H1 (cell line): ENCODE data around the gene RAB3B. TPM values are rescaled to one million over a fixed set of nuclear protein-coding genes. Genes with fewer than 3 reads are reported as not detected.

ENCODE experiments used
- CTCF ChIA-PET: fragments of 300-600 bp; sonication (Branson Sonifier 250); formaldehyde crosslinking; loops from one replicate; lab custom pipeline; 2021; ENCODE audit not compliant: partially characterized antibody; lab: Charles Lee
- POLR2A ChIA-PET: fragments of 300-600 bp; sonication (Branson Sonifier 250); formaldehyde crosslinking; loops from one replicate; lab custom pipeline; 2021; ENCODE audit warnings: inconsistent platforms; ENCODE audit not compliant: partially characterized antibody; lab: Charles Lee
- DNase-seq, 2 experiments: peaks; one replicate each; pipeline versions ENCODE4 v3.0.0 to v3.0.0-alpha.2; 2010 to 2022; ENCODE audit warnings: low spot score in 2 of 2, low read depth in 1 of 2, mixed read lengths in 1 of 2
- FAIRE-seq: peaks from 2 replicates; lab custom pipeline; 2011; peaks lifted over from hg19 to GRCh38; lab: Jason Lieb, UNC
- H2AFZ ChIP-seq: 2 replicates; pipeline ENCODE4 v1.8.1; 2012; ENCODE audit warnings: low read length, inconsistent platforms
- H2AK5ac ChIP-seq: 2 replicates; pipeline ENCODE4 v1.6.1; 2013; ENCODE audit warnings: low read depth, low read length
- H2BK120ac ChIP-seq: replicated peaks from 2 replicates; pipeline ENCODE3; 2013; ENCODE audit warnings: low read depth, low read length, inconsistent platforms
- H2BK12ac ChIP-seq: 2 replicates; pipeline ENCODE4 v1.6.1; 2013; ENCODE audit warnings: low read depth, low read length
- H2BK15ac ChIP-seq: 2 replicates; pipeline ENCODE4 v1.6.1; 2013; ENCODE audit warnings: low read length
- H2BK20ac ChIP-seq: 2 replicates; pipeline ENCODE4 v1.6.1; 2013; ENCODE audit warnings: low read length
- H2BK5ac ChIP-seq: 2 replicates; pipeline ENCODE4 v1.6.1; 2013; ENCODE audit warnings: low read depth, low read length
- H3K14ac ChIP-seq: 2 replicates; pipeline ENCODE4 v1.6.1; 2013; ENCODE audit warnings: inconsistent platforms; ENCODE audit not compliant: insufficient read length
- H3K18ac ChIP-seq: 2 replicates; pipeline ENCODE4 v1.6.1; 2013; ENCODE audit warnings: low read length; ENCODE audit errors: extremely low read depth
- H3K23ac ChIP-seq: 2 replicates; pipeline ENCODE4 v1.6.1; 2013; ENCODE audit warnings: inconsistent platforms; ENCODE audit not compliant: insufficient read length
- H3K23me2 ChIP-seq: 2 replicates; pipeline ENCODE4 v1.6.1; 2013; ENCODE audit warnings: low read depth, low read length
- H3K27ac ChIP-seq: 2 replicates; pipeline ENCODE4 v1.6.1; 2011; ENCODE audit warnings: low read depth, low read length, inconsistent platforms
- H3K27me3 ChIP-seq, 4 experiments: replicated peaks in 1 of 4; 1 replicate in 1 of 4; 2 replicates in 3 of 4; pipeline versions ENCODE4 v1.6.1 to v1.8.1; 2011 to 2013; ENCODE audit warnings: low read length in 3 of 4, mild to moderate bottlenecking in 3 of 4, inconsistent platforms in 2 of 4, mixed read lengths in 2 of 4, moderate library complexity in 1 of 4; ENCODE audit not compliant: control insufficient read depth in 3 of 4, insufficient read depth in 3 of 4; ENCODE audit errors: extremely low read depth in 1 of 4
- H3K36me3 ChIP-seq, 4 experiments: 2 replicates each; pipeline versions ENCODE4 v1.6.1 to v1.8.1; 2011 to 2013; ENCODE audit warnings: mild to moderate bottlenecking in 4 of 4, low read length in 3 of 4, moderate library complexity in 2 of 4, control low read depth in 1 of 4, inconsistent platforms in 1 of 4; ENCODE audit not compliant: insufficient read depth in 4 of 4, control insufficient read depth in 2 of 4
- H3K4ac ChIP-seq: replicated peaks from 2 replicates; pipeline ENCODE3; 2013; ENCODE audit warnings: low read length, low read depth, mixed read lengths, inconsistent platforms; ENCODE audit not compliant: insufficient read length
- H3K4me1 ChIP-seq, 4 experiments: replicated peaks in 1 of 4; 1 replicate in 1 of 4; 2 replicates in 3 of 4; pipeline versions ENCODE4 v1.6.1 to v1.8.1; 2011 to 2013; ENCODE audit warnings: low read length in 3 of 4, inconsistent platforms in 2 of 4, mixed read lengths in 1 of 4; ENCODE audit not compliant: insufficient read depth in 4 of 4, control insufficient read depth in 3 of 4
- H3K4me2 ChIP-seq, 2 experiments: 2 replicates each; pipeline versions ENCODE4 v1.6.1 to v1.8.1; 2011 to 2013; ENCODE audit warnings: low read depth in 2 of 2, low read length in 2 of 2, control low read depth in 1 of 2, inconsistent platforms in 1 of 2, mild to moderate bottlenecking in 1 of 2; ENCODE audit not compliant: insufficient read depth in 1 of 2
- H3K4me3 ChIP-seq, 4 experiments: fragments of 200-600, 300-600 bp in 1 of 4; sonication (generic), shearing (Covaris generic), sonication (Bioruptor Twin) in 1 of 4; 2 replicates each; pipeline versions ENCODE4 v1.5.1 to v1.8.1; 2011 to 2016; ENCODE audit warnings: low read length in 4 of 4, low read depth in 3 of 4, control low read depth in 2 of 4, inconsistent platforms in 2 of 4, mild to moderate bottlenecking in 2 of 4, mixed read lengths in 1 of 4, moderate library complexity in 1 of 4; ENCODE audit not compliant: insufficient read depth in 2 of 4; ENCODE audit errors: extremely low read depth in 1 of 4
- H3K56ac ChIP-seq: replicated peaks from 2 replicates; pipeline ENCODE3; 2013; ENCODE audit warnings: low read depth, mild to moderate bottlenecking, mixed read lengths, low read length, inconsistent platforms; ENCODE audit not compliant: insufficient read length
- H3K79me1 ChIP-seq: 2 replicates; pipeline ENCODE4 v1.6.1; 2013; ENCODE audit warnings: low read depth, low read length, control low read depth
- H3K79me2 ChIP-seq, 2 experiments: 2 replicates each; pipeline versions ENCODE4 v1.6.1 to v1.8.1; 2012 to 2013; ENCODE audit warnings: low read length in 2 of 2, mild to moderate bottlenecking in 2 of 2, inconsistent platforms in 1 of 2; ENCODE audit not compliant: insufficient read depth in 2 of 2, control insufficient read depth in 1 of 2
- H3K9ac ChIP-seq, 4 experiments: replicated peaks in 1 of 4; 1 replicate in 1 of 4; 2 replicates in 3 of 4; pipeline versions ENCODE4 v1.6.1 to v1.8.1; 2011 to 2013; ENCODE audit warnings: low read depth in 3 of 4, low read length in 3 of 4, control low read depth in 2 of 4, mild to moderate bottlenecking in 2 of 4, moderate library complexity in 2 of 4, inconsistent platforms in 1 of 4; ENCODE audit errors: extremely low read depth in 1 of 4
- H3K9me3 ChIP-seq, 2 experiments: 2 replicates each; pipeline versions ENCODE4 v1.6.1 to v1.8.1; 2012 to 2013; ENCODE audit warnings: mild to moderate bottlenecking in 2 of 2, moderate library complexity in 2 of 2, control low read depth in 1 of 2, inconsistent platforms in 1 of 2, low read depth in 1 of 2, low read length in 1 of 2, mixed read lengths in 1 of 2; ENCODE audit not compliant: insufficient read depth in 2 of 2
- H4K20me1 ChIP-seq, 2 experiments: replicated peaks in 1 of 2; 2 replicates each; pipeline versions ENCODE3 to v1.8.1; 2011 to 2013; ENCODE audit warnings: inconsistent platforms in 2 of 2, low read length in 2 of 2, mild to moderate bottlenecking in 1 of 2; ENCODE audit not compliant: insufficient read depth in 2 of 2, control insufficient read depth in 1 of 2
- H4K5ac ChIP-seq: 2 replicates; pipeline ENCODE4 v1.6.1; 2013; ENCODE audit warnings: low read length, low read depth, mixed read lengths, inconsistent platforms; ENCODE audit not compliant: insufficient read length
- H4K8ac ChIP-seq: 2 replicates; pipeline ENCODE4 v1.8.0; 2013; ENCODE audit warnings: mild to moderate bottlenecking, moderate library complexity, low read length, inconsistent platforms; ENCODE audit not compliant: insufficient read depth; ENCODE audit errors: extremely low read depth
- H4K91ac ChIP-seq: replicated peaks from 2 replicates; pipeline ENCODE3; 2013; ENCODE audit warnings: low read length, mixed read lengths, inconsistent platforms; ENCODE audit not compliant: insufficient read length
- ASH2L ChIP-seq: fragments of 200-600, 300-600 bp; sonication (generic); IDR thresholded peaks from one replicate; pipeline ENCODE4 v1.7.1; 2017; ENCODE audit warnings: low read length
- KDM1A ChIP-seq: fragments of 200-600, 300-600 bp; sonication (generic); IDR thresholded peaks from 2 replicates; pipeline ENCODE4 v1.7.1; 2016; ENCODE audit warnings: mild to moderate bottlenecking, low read length, borderline replicate concordance
- POLR2A ChIP-seq, 2 experiments: IDR thresholded peaks; 1 replicate in 1 of 2; 2 replicates in 1 of 2; pipeline ENCODE4 v1.6.1; 2011; ENCODE audit warnings: low read depth in 2 of 2, low read length in 2 of 2, mild to moderate bottlenecking in 2 of 2; ENCODE audit errors: control extremely low read depth in 1 of 2
- RAD21 ChIP-seq, 2 experiments: IDR thresholded peaks in 1 of 2; conservative IDR thresholded peaks in 1 of 2; 2 replicates each; pipeline ENCODE4 v1.6.1; 2011; ENCODE audit warnings: low read depth in 2 of 2, low read length in 2 of 2, improper control_type of control experiment in 1 of 2, inconsistent platforms in 1 of 2, mild to moderate bottlenecking in 1 of 2, moderate library complexity in 1 of 2
- RFX5 ChIP-seq: IDR thresholded peaks from 2 replicates; pipeline ENCODE4 v1.6.1; 2011; ENCODE audit warnings: low read depth, low read length, improper control_type of control experiment, borderline replicate concordance
- WGBS, 2 experiments: shearing (Covaris generic) in 1 of 2; methylation state at CpG; one replicate each; pipeline versions ENCODE4 v1.1.6 to v1.1.7; 2013 to 2015; ENCODE audit warnings: low lambda C conversion rate in 2 of 2, mixed read lengths in 2 of 2, inconsistent platforms in 1 of 2, low coverage in 1 of 2, missing lambda C conversion rate in 1 of 2; ENCODE audit not compliant: insufficient replicate concordance in 2 of 2, insufficient coverage in 1 of 2, insufficient read length in 1 of 2; ENCODE audit errors: extremely low coverage in 1 of 2, missing lambda C conversion rate in 1 of 2; 5-methylcytosine and 5-hydroxymethylcytosine counted together
- polyA plus RNA-seq, 7 experiments: library from polyadenylated mRNA; depleted of rRNA in 3 of 7; stranded (reverse) in 5 of 7; unstranded in 2 of 7; fragments of >200 nt in 5 of 7; fragments of 200-250 nt in 2 of 7; gene quantifications; 1 replicate in 5 of 7; 2 replicates in 1 of 7; 4 replicates in 1 of 7; pipeline versions ENCODE4 v1.2.1 to v1.2.3, GENCODE V29; 2011 to 2013; ENCODE audit warnings: missing spikeins in 2 of 7, mixed read lengths in 2 of 7
- total RNA-seq: library from RNA; stranded (reverse); fragmentation: NEBNext Ultra II Directional; extraction: Animal tissue kit (Norgen Biotek cat#: 25700); gene quantifications from 2 replicates; pipeline ENCODE4 v1.2.1, GENCODE V29; 2021

Gene RAB3B
- total and polyA plus RNA-seq, 2 of the 8 experiments (the other 6 are each of a cell fraction or from before 2014, with no cell fraction given): 12.5 to 36.8 TPM

DNA sequence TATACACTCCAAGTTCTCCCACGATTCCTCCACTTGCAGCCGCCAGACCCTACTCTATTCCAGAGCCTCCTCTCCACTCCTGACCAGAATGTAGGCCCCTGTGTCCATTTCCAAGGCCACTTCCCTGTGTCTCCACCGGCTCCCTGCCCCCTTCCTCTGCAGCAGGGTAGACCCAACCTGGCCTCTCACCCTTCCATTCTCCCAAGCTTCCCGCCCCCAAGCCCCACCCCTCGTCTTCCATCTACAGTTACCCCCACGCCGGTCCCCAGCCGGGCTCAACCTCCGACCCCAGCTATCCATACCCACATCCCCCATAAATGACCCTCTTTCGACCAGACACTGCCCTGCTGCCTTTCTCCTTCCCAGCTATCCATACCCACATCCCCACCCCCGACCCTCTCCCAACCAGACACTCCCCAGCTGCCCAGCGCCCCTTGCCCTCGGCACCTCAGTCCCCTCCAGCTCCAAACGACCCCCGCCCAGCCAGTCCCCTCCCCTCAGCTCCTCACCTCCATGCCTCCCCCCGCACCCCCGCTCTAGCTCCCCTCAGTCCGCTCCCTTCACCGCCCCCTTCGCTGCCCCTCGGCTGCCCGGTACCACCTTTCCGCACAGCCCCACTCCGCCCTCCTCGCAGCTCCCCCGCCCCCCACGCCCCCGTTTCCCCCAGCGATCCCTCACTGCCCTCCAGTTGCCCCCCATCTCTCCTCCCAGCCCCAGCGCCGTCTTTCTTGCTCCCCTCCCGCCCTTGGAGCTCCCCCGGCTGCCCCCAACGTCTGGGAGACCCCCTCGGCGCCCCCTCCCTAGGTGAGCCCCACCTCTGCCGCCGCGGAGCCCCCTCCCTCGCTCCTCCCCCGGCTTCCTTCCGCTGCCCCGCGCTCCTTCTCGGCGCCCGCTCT is 670 bp downstream of the RAB3B start:
- no peak overlapping the region for H2AFZ ChIP-seq
- H3K4me2 ChIP-seq: peak overlapping the region; percentile 76 to 91
- H3K56ac ChIP-seq: no peak overlapping the region
- 0 out of 2 replicates have a peak overlapping the region, but pooled peaks have one; percentile 40 for H2AK5ac ChIP-seq
- no peak overlapping the region for H3K23ac ChIP-seq
- peaks cover 0 to 2% (median 0%) of the 10 kb centered on the region in 4 experiments; a peak in 2 of 7 replicates for H3K27me3 ChIP-seq
- peak overlapping the region; percentile 48 to 94 (median 60); a peak in 6 of 7 replicates for H3K9ac ChIP-seq
- CTCF ChIA-PET: interaction anchor here (0.6 to 1.4 kb wide), 3 partner anchors 9 to 106 kb away, joined by 3 read pairs; no protein-coding TSS in a partner anchor
- FAIRE-seq: no peak
- H4K5ac ChIP-seq: no peak overlapping the region
- H3K4ac ChIP-seq: no peak overlapping the region
- no peak for DNase-seq
- no peak overlapping the region for H2BK12ac ChIP-seq
- H2BK5ac ChIP-seq: peak overlapping the region; percentile 44; the same call in 1 of the 2 replicates
- H3K4me1 ChIP-seq: peaks cover 1 to 9% (median 6%) of the 10 kb centered on the region in 4 experiments; a peak in 6 of 7 replicates
- WGBS, 2 experiments: 10% methylated on average over 11 of the region's 47 CpGs; no CpG with 5 or more reads in 1 of the 2 experiments
- H2BK15ac ChIP-seq: no peak overlapping the region
- H3K79me1 ChIP-seq: peaks cover 6% of the 10 kb centered on the region
- peak overlapping the region; percentile 73; the same call in 1 of the 2 replicates for H3K27ac ChIP-seq
- no peak overlapping the region; the same call in 1 of the 2 replicates for H3K18ac ChIP-seq
- H3K23me2 ChIP-seq: peaks cover 11% of the 10 kb centered on the region
- H3K4me3 ChIP-seq: peak overlapping the region; percentile 43 to 96 (median 56)
- H3K79me2 ChIP-seq: peaks cover 0 to 27% of the 10 kb centered on the region in 2 experiments; a peak in 3 of 4 replicates
- no peak overlapping the region for H2BK120ac ChIP-seq
- no peaks in the 10 kb centered on the region for H4K20me1 ChIP-seq
- no peaks in the 10 kb centered on the region for H3K9me3 ChIP-seq
- TF ChIP-seq POLR2A (IDR thresholded peaks at IDR 0.05; ENCODE audit: control extremely low read depth in 1 of 2, low read depth in 2 of 2, low read length in 2 of 2) (no peak), KDM1A (no peak), ASH2L (no peak), RAD21 (IDR thresholded peaks at IDR 0.05 in 1 of 2, conservative IDR thresholded peaks at IDR 0.05 in 1 of 2; ENCODE audit: low read depth in 2 of 2, low read length in 2 of 2) (no peak), RFX5 (no peak)
- H3K36me3 ChIP-seq: peaks cover 0 to 17% (median 0%) of the 10 kb centered on the region in 4 experiments; a peak in 2 of 8 replicates
- peak overlapping the region; percentile 76 for H4K8ac ChIP-seq
- H3K14ac ChIP-seq: no peak overlapping the region
- POLR2A ChIA-PET: interaction anchor here (0.9 to 1.6 kb wide), 6 partner anchors 8 to 145 kb away, joined by 3 to 5 read pairs (median 4); partner anchors contain the start of gene KTI12
- H2BK20ac ChIP-seq: no peak overlapping the region
- H4K91ac ChIP-seq: no peak overlapping the region
